ENCODE data around the gene AQR. TPM values are rescaled to one million over a fixed set of nuclear protein-coding genes. Genes with fewer than 3 reads are reported as not detected.

Gene AQR
- total RNA-seq, 1 experiment from 2014 or later = 30.7 TPM

DNA sequence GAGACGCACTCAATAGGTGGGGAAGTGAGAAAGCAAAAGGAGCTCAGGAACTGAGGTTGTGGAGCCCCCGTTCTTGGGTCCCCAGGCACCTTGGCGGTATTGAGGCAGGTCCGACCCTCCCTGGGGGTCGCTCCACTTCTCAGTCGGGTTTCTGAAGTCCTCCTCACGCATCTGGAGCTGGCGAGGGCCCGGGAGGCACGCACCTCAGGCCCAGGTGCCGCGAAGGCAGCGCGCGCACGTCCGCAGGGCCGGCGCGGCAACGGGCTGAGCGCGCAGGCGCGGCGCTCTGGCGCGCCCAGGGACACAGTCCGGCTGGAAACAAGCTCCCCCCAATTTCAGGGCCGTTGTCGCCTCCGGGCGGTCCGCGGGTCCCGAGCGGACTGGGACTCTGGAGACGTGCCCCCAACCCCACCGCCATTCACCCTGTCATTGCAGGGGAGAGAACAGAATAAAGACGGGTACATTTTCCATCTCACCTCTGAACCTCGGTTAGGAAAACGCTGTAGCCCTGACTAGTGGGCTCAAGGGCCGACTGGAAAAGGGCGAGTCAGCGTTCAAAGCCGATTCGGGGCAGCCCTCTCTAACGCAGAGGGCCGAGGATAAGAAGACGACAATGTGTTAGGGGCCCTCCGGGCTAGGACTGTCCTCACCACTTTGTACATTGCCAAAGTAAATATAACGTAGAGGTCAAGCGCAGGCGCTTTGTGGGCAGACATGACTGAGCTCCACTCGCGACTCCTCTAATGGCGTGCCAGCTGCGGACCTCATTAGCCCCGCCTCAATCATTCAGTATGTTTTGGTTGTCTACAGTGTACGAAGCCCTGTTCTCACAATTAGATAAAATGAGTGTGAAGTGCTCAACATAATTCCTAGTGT is 18.7 kb upstream of the AQR start, which contains the start of gene ZNF770:
TSS of gene ZNF770 (minus strand) at position 261 of the 876 bp plus-strand sequence. CDS start 4,853 bp downstream, outside the sequence.
- H2AFZ ChIP-seq (ENCODE audit: low read depth, low read length, poor library complexity, severe bottlenecking) = peak within 1 kb of the TSS; percentile 91
- peaks cover 25 to 47% of the 10 kb centered on the region in 2 experiments for H3K4me1 ChIP-seq (ENCODE audit: control insufficient read depth in 1 of 2, insufficient read depth in 2 of 2, low read length in 2 of 2)
- peaks cover 11 to 13% of the 10 kb centered on the region in 2 experiments; a peak in 3 of 4 replicates for H3K36me3 ChIP-seq (ENCODE audit: control insufficient read depth in 1 of 2, insufficient read depth in 2 of 2, low read length in 2 of 2)
- peak within 1 kb of the TSS; percentile 99 for H3K9ac ChIP-seq (ENCODE audit: low read length)
- no peaks in the 10 kb centered on the region for H3K9me2 ChIP-seq (ENCODE audit: insufficient read depth)
- peak within 1 kb of the TSS; percentile 90 for H3K27ac ChIP-seq (ENCODE audit: low read depth, low read length)
- RAD21 ChIA-PET (ENCODE audit: low non-redundant PET in 1 of 2, low total read pairs in 2 of 2, uncharacterized antibody in 2 of 2, unreplicated experiment in 2 of 2) = interaction anchor here in 1 of 2 experiments (1.1 kb wide), 1 partner anchor 19 kb away, joined by 3 read pairs; the partner anchor contains the start of gene AQR
- no peaks in the 10 kb centered on the region for H4K20me1 ChIP-seq (ENCODE audit: insufficient read depth)
- peak; percentile 88 for ATAC-seq
- intact Hi-C loops (cut with micrococcal nuclease) = loop anchor here (1.0 to 10.0 kb wide), 2 partner anchors 19 to 763 kb away; partner anchors contain the start of genes AQR and EMC4
- peaks cover 49% of the 10 kb centered on the region for H3K79me2 ChIP-seq (ENCODE audit: insufficient read depth, low read length)
- no peaks in the 10 kb centered on the region for H3K9me3 ChIP-seq (ENCODE audit: control insufficient read depth in 1 of 2, insufficient read depth in 1 of 2, low read depth in 1 of 2, low read length in 2 of 2)
- H3K4me2 ChIP-seq (ENCODE audit: low read length) = peak within 1 kb of the TSS; percentile 88
- BruUV-seq (replicated peaks) = TSS peak; percentile 85
- peak; percentile 51 for DNase-seq (ENCODE audit: low read depth, low spot score)
- POLR2A ChIA-PET = interaction anchor here (1.4 to 2.2 kb wide), 4 partner anchors 12 to 20 kb away, joined by 4 to 19 read pairs (median 8); partner anchors contain the start of gene AQR
- no peaks in the 10 kb centered on the region for H3K27me3 ChIP-seq (ENCODE audit: insufficient read depth, low read length)
- peak within 1 kb of the TSS; percentile 72 to 99 for H3K4me3 ChIP-seq (replicated peaks in 1 of 2; ENCODE audit: low read depth in 1 of 2, low read length in 2 of 2)
- CTCF ChIA-PET = interaction anchor here (0.6 to 3.8 kb wide), 3 partner anchors 8 to 31 kb away, joined by 3 to 28 read pairs (median 5); partner anchors contain the start of gene AQR
- TF ChIP-seq SP1 (IDR thresholded peaks at IDR 0.05; ENCODE audit: low read depth) (peak; percentile 29; the same call in 1 of the 2 replicates), EZH2phosphoT487 (IDR thresholded peaks at IDR 0.05; ENCODE audit: borderline replicate concordance) (no peak), ZFX (IDR thresholded peaks at IDR 0.05) (peak; percentile 81), POLR2AphosphoS5 (IDR thresholded peaks at IDR 0.05; ENCODE audit: low read depth, low read length) (peak; percentile 82), CBX3 (IDR thresholded peaks at IDR 0.05; ENCODE audit: low read depth) (0 out of 2 replicates have a peak, but pooled peaks have one; percentile 62), JUND (IDR thresholded peaks at IDR 0.05) (no peak), SRF (IDR thresholded peaks at IDR 0.05; ENCODE audit: low read depth) (no peak; the same call in 1 of the 2 replicates), CEBPB (IDR thresholded peaks at IDR 0.05; ENCODE audit: low read depth) (no peak), EZH2 (IDR thresholded peaks at IDR 0.05) (no peak), POLR2A (IDR thresholded peaks at IDR 0.05; ENCODE audit: borderline replicate concordance, extremely low read depth, insufficient read depth, insufficient read length) (peak; percentile 80), EGR1 (IDR thresholded peaks at IDR 0.05; ENCODE audit: low read depth) (no peak), TCF7L2 (IDR thresholded peaks at IDR 0.05; ENCODE audit: borderline replicate concordance, extremely low read depth, insufficient read depth, insufficient read length) (no peak), ZNF274 (IDR thresholded peaks at IDR 0.05; ENCODE audit: low read depth, low read length) (no peak), FOSL1 (IDR thresholded peaks at IDR 0.05; ENCODE audit: low read depth) (no peak), SIN3A (IDR thresholded peaks at IDR 0.05; ENCODE audit: low read depth) (peak; percentile 75), ELF1 (IDR thresholded peaks at IDR 0.05; ENCODE audit: borderline replicate concordance, low read depth) (no peak), YY1 (IDR thresholded peaks at IDR 0.05; ENCODE audit: extremely low read depth, insufficient replicate concordance, low read depth, low read length) (peak; percentile 78)
- TF ChIP-seq, protein P1, sequence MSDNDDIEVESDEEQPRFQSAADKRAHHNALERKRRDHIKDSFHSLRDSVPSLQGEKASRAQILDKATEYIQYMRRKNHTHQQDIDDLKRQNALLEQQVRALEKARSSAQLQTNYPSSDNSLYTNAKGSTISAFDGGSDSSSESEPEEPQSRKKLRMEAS (IDR thresholded peaks at IDR 0.05) = peak; percentile 59; the same call in 1 of the 2 replicates
- TF ChIP-seq, protein P2, sequence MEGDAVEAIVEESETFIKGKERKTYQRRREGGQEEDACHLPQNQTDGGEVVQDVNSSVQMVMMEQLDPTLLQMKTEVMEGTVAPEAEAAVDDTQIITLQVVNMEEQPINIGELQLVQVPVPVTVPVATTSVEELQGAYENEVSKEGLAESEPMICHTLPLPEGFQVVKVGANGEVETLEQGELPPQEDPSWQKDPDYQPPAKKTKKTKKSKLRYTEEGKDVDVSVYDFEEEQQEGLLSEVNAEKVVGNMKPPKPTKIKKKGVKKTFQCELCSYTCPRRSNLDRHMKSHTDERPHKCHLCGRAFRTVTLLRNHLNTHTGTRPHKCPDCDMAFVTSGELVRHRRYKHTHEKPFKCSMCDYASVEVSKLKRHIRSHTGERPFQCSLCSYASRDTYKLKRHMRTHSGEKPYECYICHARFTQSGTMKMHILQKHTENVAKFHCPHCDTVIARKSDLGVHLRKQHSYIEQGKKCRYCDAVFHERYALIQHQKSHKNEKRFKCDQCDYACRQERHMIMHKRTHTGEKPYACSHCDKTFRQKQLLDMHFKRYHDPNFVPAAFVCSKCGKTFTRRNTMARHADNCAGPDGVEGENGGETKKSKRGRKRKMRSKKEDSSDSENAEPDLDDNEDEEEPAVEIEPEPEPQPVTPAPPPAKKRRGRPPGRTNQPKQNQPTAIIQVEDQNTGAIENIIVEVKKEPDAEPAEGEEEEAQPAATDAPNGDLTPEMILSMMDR (IDR thresholded peaks at IDR 0.05 in 2 of 3, conservative IDR thresholded peaks at IDR 0.05 in 1 of 3; ENCODE audit: borderline replicate concordance in 1 of 3, insufficient read depth in 1 of 3, low read depth in 2 of 3, low read length in 2 of 3) = no peak
- TF ChIP-seq, protein P3, sequence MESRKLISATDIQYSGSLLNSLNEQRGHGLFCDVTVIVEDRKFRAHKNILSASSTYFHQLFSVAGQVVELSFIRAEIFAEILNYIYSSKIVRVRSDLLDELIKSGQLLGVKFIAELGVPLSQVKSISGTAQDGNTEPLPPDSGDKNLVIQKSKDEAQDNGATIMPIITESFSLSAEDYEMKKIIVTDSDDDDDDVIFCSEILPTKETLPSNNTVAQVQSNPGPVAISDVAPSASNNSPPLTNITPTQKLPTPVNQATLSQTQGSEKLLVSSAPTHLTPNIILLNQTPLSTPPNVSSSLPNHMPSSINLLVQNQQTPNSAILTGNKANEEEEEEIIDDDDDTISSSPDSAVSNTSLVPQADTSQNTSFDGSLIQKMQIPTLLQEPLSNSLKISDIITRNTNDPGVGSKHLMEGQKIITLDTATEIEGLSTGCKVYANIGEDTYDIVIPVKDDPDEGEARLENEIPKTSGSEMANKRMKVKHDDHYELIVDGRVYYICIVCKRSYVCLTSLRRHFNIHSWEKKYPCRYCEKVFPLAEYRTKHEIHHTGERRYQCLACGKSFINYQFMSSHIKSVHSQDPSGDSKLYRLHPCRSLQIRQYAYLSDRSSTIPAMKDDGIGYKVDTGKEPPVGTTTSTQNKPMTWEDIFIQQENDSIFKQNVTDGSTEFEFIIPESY (IDR thresholded peaks at IDR 0.05; ENCODE audit: extremely low read depth, insufficient replicate concordance, low read length) = peak; percentile 13
- TF ChIP-seq, protein P4, sequence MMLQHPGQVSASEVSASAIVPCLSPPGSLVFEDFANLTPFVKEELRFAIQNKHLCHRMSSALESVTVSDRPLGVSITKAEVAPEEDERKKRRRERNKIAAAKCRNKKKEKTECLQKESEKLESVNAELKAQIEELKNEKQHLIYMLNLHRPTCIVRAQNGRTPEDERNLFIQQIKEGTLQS (IDR thresholded peaks at IDR 0.05) = no peak
